ENCODE results near the gene HS6ST2. TPM values are rescaled to one million over a fixed set of nuclear protein-coding genes. Genes with fewer than 3 reads are reported as not detected.

HS6ST2 gene
- total RNA-seq, 1 experiment from 2014 or later = 8.1 TPM

DNA sequence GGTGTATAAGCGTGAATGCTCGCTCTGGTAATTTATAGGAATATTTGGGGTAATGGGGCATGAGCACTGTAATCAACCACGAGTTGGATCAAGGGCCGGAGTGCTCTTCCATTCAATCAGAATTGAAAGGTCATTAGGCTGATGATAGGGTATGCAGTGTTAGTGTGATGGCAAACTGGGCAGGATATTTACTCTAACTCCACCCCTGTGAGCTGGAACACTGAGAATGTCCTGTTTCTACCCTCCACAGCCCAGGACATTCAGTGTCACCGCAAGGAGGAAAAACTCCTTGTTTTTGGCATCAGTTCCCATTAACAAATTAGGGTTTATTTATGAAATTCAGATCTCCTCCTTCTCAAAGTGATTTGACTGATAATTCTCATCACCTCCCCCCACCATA, 137.8 kb downstream of the HS6ST2 start:
- no peak overlapping the region for H3K27ac Mint-ChIP-seq
- CTCF ChIA-PET = no interaction called here
- H3K4me1 Mint-ChIP-seq = peaks cover 44% of the 10 kb centered on the region
- no peak for ATAC-seq
- no peaks in the 10 kb centered on the region for H3K36me3 Mint-ChIP-seq
- H3K9me3 Mint-ChIP-seq = no peaks in the 10 kb centered on the region
- no peak overlapping the region for H3K4me3 Mint-ChIP-seq
- POLR2A ChIA-PET = no interaction called here
- no peak for DNase-seq (ENCODE audit: low spot score)
- no peaks in the 10 kb centered on the region for H3K27me3 Mint-ChIP-seq (ENCODE audit: low read depth)
- TF ChIP-seq FOXJ3 (CRISPR knock-in tag; IDR thresholded peaks at IDR 0.05; ENCODE audit: borderline replicate concordance) (no peak), GTF2I (CRISPR knock-in tag; conservative IDR thresholded peaks at IDR 0.05) (no peak), ZNF232 (CRISPR knock-in tag; IDR thresholded peaks at IDR 0.05) (no peak), NFE2L1 (CRISPR knock-in tag; IDR thresholded peaks at IDR 0.05) (no peak), ZNF396 (CRISPR knock-in tag; IDR thresholded peaks at IDR 0.05; ENCODE audit: borderline replicate concordance) (no peak), ZNF425 (CRISPR knock-in tag; conservative IDR thresholded peaks at IDR 0.05) (no peak)

GRCh38 chrX:132819711-132820264, 138.6 kb downstream of the HS6ST2 start:
- no peak overlapping the region for H3K27ac Mint-ChIP-seq
- TF ChIP-seq FOXJ3 (CRISPR knock-in tag; IDR thresholded peaks at IDR 0.05; ENCODE audit: borderline replicate concordance) (no peak), ELF4 (CRISPR knock-in tag; IDR thresholded peaks at IDR 0.05; ENCODE audit: low read depth) (no peak), PRDM15 (CRISPR knock-in tag; IDR thresholded peaks at IDR 0.05) (no peak), TP53 (CRISPR knock-in tag; IDR thresholded peaks at IDR 0.05) (no peak), SOX15 (CRISPR knock-in tag; IDR thresholded peaks at IDR 0.05) (no peak), TEAD4 (CRISPR knock-in tag; IDR thresholded peaks at IDR 0.05) (no peak), IRF2 (CRISPR knock-in tag; IDR thresholded peaks at IDR 0.05; ENCODE audit: borderline replicate concordance, low read depth) (no peak), CBFB (CRISPR knock-in tag; IDR thresholded peaks at IDR 0.05; ENCODE audit: low read depth) (no peak), ARID4B (CRISPR knock-in tag; IDR thresholded peaks at IDR 0.05; ENCODE audit: borderline replicate concordance) (no peak), GTF2I (CRISPR knock-in tag; conservative IDR thresholded peaks at IDR 0.05) (no peak), NR1H2 (CRISPR knock-in tag; IDR thresholded peaks at IDR 0.05) (no peak), ZBTB21 (CRISPR knock-in tag; IDR thresholded peaks at IDR 0.05; ENCODE audit: borderline replicate concordance) (no peak), CREB1 (CRISPR knock-in tag; IDR thresholded peaks at IDR 0.05) (no peak)
- TF ChIP-seq, protein P1, sequence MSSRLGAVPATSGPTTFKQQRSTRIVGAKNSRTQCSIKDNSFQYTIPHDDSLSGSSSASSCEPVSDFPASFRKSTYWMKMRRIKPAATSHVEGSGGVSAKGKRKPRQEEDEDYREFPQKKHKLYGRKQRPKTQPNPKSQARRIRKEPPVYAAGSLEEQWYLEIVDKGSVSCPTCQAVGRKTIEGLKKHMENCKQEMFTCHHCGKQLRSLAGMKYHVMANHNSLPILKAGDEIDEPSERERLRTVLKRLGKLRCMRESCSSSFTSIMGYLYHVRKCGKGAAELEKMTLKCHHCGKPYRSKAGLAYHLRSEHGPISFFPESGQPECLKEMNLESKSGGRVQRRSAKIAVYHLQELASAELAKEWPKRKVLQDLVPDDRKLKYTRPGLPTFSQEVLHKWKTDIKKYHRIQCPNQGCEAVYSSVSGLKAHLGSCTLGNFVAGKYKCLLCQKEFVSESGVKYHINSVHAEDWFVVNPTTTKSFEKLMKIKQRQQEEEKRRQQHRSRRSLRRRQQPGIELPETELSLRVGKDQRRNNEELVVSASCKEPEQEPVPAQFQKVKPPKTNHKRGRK (CRISPR knock-in tag; IDR thresholded peaks at IDR 0.05; ENCODE audit: borderline replicate concordance) = no peak
- TF ChIP-seq, protein P2, sequence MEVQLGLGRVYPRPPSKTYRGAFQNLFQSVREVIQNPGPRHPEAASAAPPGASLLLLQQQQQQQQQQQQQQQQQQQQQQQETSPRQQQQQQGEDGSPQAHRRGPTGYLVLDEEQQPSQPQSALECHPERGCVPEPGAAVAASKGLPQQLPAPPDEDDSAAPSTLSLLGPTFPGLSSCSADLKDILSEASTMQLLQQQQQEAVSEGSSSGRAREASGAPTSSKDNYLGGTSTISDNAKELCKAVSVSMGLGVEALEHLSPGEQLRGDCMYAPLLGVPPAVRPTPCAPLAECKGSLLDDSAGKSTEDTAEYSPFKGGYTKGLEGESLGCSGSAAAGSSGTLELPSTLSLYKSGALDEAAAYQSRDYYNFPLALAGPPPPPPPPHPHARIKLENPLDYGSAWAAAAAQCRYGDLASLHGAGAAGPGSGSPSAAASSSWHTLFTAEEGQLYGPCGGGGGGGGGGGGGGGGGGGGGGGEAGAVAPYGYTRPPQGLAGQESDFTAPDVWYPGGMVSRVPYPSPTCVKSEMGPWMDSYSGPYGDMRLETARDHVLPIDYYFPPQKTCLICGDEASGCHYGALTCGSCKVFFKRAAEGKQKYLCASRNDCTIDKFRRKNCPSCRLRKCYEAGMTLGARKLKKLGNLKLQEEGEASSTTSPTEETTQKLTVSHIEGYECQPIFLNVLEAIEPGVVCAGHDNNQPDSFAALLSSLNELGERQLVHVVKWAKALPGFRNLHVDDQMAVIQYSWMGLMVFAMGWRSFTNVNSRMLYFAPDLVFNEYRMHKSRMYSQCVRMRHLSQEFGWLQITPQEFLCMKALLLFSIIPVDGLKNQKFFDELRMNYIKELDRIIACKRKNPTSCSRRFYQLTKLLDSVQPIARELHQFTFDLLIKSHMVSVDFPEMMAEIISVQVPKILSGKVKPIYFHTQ (CRISPR knock-in tag; IDR thresholded peaks at IDR 0.05) = no peak
- ChIA-PET POLR2A (no interaction called here), CTCF (interaction anchor here (1.2 kb wide), 1 partner anchor 79 kb away, joined by 3 read pairs; no protein-coding TSS in a partner anchor)
- DNase-seq (ENCODE audit: low spot score) = no peak
- no peaks in the 10 kb centered on the region for H3K9me3 Mint-ChIP-seq
- H3K27me3 Mint-ChIP-seq (ENCODE audit: low read depth) = no peaks in the 10 kb centered on the region
- ATAC-seq = peak; percentile 69
- H3K4me1 Mint-ChIP-seq = peaks cover 44% of the 10 kb centered on the region
- H3K4me3 Mint-ChIP-seq = no peak overlapping the region
- H3K36me3 Mint-ChIP-seq = no peaks in the 10 kb centered on the region

Data from WTC11 (cell line).